ENCODE measurements around the gene CHEK2. TPM values are rescaled to one million over a fixed set of nuclear protein-coding genes. Genes with fewer than 3 reads are reported as not detected.

The CHEK2 gene
- total and polyA plus RNA-seq, 8 donors: 12.5 to 27.1 (median 19.7) TPM

- peaks cover 0 to 7% of the 10 kb centered on the region in 2 donors for H3K36me3 ChIP-seq
- H3K4me1 ChIP-seq: peaks cover 8 to 21% of the 10 kb centered on the region in 2 donors
- TF ChIP-seq, protein P1, sequence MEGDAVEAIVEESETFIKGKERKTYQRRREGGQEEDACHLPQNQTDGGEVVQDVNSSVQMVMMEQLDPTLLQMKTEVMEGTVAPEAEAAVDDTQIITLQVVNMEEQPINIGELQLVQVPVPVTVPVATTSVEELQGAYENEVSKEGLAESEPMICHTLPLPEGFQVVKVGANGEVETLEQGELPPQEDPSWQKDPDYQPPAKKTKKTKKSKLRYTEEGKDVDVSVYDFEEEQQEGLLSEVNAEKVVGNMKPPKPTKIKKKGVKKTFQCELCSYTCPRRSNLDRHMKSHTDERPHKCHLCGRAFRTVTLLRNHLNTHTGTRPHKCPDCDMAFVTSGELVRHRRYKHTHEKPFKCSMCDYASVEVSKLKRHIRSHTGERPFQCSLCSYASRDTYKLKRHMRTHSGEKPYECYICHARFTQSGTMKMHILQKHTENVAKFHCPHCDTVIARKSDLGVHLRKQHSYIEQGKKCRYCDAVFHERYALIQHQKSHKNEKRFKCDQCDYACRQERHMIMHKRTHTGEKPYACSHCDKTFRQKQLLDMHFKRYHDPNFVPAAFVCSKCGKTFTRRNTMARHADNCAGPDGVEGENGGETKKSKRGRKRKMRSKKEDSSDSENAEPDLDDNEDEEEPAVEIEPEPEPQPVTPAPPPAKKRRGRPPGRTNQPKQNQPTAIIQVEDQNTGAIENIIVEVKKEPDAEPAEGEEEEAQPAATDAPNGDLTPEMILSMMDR (IDR thresholded peaks at IDR 0.05): no peak
- H3K27ac ChIP-seq: no peak overlapping the region
- no peak for ATAC-seq
- intact Hi-C loops (cut with DNase I): no loop called here
- DNase-seq: no peak
- H3K27me3 ChIP-seq: no peaks in the 10 kb centered on the region
- H3K4me3 ChIP-seq: no peak overlapping the region
- no peaks in the 10 kb centered on the region for H3K9me3 ChIP-seq
Observed at GRCh38 chr22:28715611-28716010, 26.0 kb downstream of the CHEK2 start.

DNA sequence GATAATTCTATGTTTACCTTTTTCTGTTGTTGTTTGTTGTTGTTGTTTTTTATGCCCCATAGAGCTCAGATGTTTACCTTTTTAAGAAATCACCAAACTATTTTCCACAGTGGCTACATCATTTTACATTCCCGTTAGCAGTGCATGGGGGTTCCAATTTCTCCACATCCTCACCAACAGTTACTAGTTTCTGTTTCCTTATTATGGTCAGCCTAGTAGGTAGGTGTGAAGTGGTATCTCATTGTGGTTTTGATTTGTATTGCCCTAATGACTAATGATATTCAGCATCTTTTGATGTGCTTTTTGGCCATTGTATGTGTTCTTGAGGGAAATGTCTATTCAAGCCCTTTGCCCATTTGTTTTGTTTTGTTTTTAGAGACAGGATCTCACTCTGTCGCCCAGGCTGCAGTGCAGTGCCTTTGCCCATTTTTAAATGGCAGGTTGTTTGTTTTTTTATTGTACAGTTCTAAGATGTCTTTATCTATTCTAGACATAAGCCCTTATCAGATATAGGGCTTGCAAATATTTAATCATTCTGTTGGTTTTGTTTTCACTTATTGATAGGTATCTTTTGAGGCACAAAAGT lies 27.5 kb downstream of the CHEK2 start:
- TF ChIP-seq, protein P1 (IDR thresholded peaks at IDR 0.05): no peak
- intact Hi-C loops (cut with DNase I): no loop called here
- Histone ChIP-seq H3K27ac (no peak overlapping the region), H3K36me3 (peaks cover 0 to 7% of the 10 kb centered on the region in 2 donors), H3K27me3 (no peaks in the 10 kb centered on the region), H3K9me3 (no peaks in the 10 kb centered on the region), H3K4me3 (no peak overlapping the region), H3K4me1 (peaks cover 16 to 31% of the 10 kb centered on the region in 2 donors)
- ATAC-seq (no peak), DNase-seq (no peak)

DNA sequence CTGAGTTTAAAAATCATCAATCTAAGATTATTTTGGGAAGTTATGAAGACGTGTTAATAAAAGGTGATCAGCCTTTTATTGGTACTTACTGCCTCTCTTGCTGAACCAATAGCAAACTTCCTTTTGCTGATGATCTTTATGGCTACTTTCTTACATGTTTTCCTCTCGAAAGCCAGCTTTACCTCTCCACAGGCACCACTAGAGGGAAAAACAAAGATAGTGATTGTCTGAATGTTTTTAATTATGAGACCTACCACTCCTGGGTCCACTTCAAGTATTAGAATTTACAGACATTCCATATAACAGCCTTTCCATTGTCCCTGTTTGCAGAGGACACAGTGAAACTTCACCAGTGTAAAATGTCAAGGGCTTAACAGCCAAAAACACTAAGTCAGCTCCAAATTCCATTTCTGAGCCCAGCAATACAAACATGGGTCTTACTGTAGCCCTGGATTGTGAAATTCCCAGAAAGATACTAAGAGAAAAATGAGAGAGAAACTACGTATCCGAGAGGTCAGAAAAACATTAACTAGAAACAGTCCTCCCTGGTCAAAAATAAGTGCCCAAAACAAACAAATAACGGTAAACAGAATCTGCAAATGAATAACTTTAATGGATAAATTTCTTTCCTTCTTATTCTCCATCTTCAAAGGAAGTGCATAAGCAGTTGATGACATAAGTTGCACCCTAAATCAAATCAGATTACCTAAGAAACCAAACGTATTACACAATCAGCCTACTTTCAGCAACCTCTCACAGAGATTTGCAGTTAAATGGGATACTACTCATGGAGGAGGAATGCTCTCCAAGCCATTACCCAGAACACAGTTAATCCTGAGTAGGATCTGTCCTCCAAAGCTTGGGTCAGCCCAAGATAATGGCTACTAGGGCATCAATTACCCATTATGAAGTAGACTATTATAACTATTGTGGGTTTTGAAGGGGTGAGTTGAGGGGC lies 29.5 kb downstream of the CHEK2 start:
- peaks cover 0 to 1% of the 10 kb centered on the region in 2 donors for H3K36me3 ChIP-seq
- peaks cover 16 to 31% of the 10 kb centered on the region in 2 donors for H3K4me1 ChIP-seq
- TF ChIP-seq, protein P1 (IDR thresholded peaks at IDR 0.05): no peak
- intact Hi-C loops (cut with DNase I): no loop called here
- ATAC-seq (peak; percentile 80), DNase-seq (peak in 1 of 4 donors; percentile 64)
- H3K4me3 ChIP-seq: no peak overlapping the region
- no peaks in the 10 kb centered on the region for H3K27me3 ChIP-seq
- peak overlapping the region; percentile 67 to 85 for H3K27ac ChIP-seq
- no peaks in the 10 kb centered on the region for H3K9me3 ChIP-seq

DNA sequence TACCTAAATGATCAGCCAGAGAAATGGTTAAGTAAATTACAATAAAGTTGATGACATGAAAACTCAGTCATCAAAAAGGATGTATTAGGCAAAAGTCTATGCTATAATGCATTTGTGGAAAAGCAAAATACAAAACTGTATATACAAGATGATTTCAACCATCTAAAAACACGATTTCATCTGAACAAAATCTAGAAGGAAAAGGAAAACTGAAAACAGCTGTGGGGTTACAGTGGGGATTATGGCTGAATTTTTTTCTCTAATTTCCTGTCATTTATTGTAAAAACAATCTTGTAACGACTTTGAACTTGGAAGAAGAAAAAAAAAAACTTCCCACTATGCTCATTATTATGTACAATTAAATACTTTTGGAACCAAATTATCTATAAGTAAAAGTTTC lies 30.3 kb downstream of the CHEK2 start:
- ATAC-seq (no peak), DNase-seq (no peak)
- TF ChIP-seq, protein P1 (IDR thresholded peaks at IDR 0.05): no peak
- no peak overlapping the region for H3K4me3 ChIP-seq
- H3K4me1 ChIP-seq: peaks cover 16 to 31% of the 10 kb centered on the region in 2 donors
- intact Hi-C loops (cut with DNase I): no loop called here
- peaks cover 0 to 4% of the 10 kb centered on the region in 2 donors for H3K36me3 ChIP-seq
- no peaks in the 10 kb centered on the region for H3K9me3 ChIP-seq
- no peaks in the 10 kb centered on the region for H3K27me3 ChIP-seq
- H3K27ac ChIP-seq: peak overlapping the region; percentile 67 to 85
